GM12878 (cell line): ENCODE measurements around the gene SWT1. TPM values are rescaled to one million over a fixed set of nuclear protein-coding genes. Genes with fewer than 3 reads are reported as not detected.

Experiments
- ATAC-seq: fragments of 200-7000 bp; cut with Tn5 transposase; 3 replicates; pipeline ENCODE4 v1.9.1; 2020; ENCODE audit warnings: mild to moderate bottlenecking, moderate library complexity
- BruUV-seq: library from RNA; stranded (reverse); fragments of 400-500 nt; replicated peaks from 2 replicates; lab custom pipeline; 2021; lab: Mats Ljungman, UMichigan
- CTCF ChIA-PET: fragments of 300-600 bp; sonication (Branson Sonifier 250); formaldehyde crosslinking; extraction: SDS; loops from one replicate; lab custom pipeline; 2021; ENCODE audit warnings: inconsistent platforms; lab: Yijun Ruan, JAX
- POLR2A ChIA-PET: fragments of 350-600 bp; formaldehyde crosslinking; extraction: SDS; loops from one replicate; lab custom pipeline; 2021; ENCODE audit warnings: inconsistent platforms; lab: Charles Lee
- RAD21 ChIA-PET: fragments of 300-600 bp; sonication (Branson Sonifier 250); formaldehyde crosslinking; loops from one replicate; lab custom pipeline; 2023; ENCODE audit warnings: antibody characterized with exemption; ENCODE audit not compliant: unreplicated experiment; lab: Charles Lee
- SMC1A ChIA-PET: fragments of 300-600 bp; sonication (Branson Sonifier 250); formaldehyde crosslinking; loops from one replicate; lab custom pipeline; 2023; ENCODE audit not compliant: unreplicated experiment, uncharacterized antibody; lab: Charles Lee
- DNase-seq: peaks from one replicate; pipeline ENCODE4 v3.0.0-alpha.2; 2011; ENCODE audit warnings: low read depth, low spot score
- FAIRE-seq: peaks from 3 replicates; lab custom pipeline; 2011; peaks lifted over from hg19 to GRCh38; lab: Jason Lieb, UNC
- H2AFZ ChIP-seq: 2 replicates; pipeline ENCODE4 v1.6.0; 2011; ENCODE audit warnings: low read depth, low read length, control low read depth; ENCODE audit not compliant: control insufficient read depth
- H3K27ac ChIP-seq: 2 replicates; pipeline ENCODE4 v1.5.1; 2011; ENCODE audit warnings: control low read depth; ENCODE audit not compliant: control insufficient read depth, insufficient read depth
- H3K27me3 ChIP-seq, 2 experiments: replicated peaks in 1 of 2; 2 replicates each; pipeline versions ENCODE4 v1.6.0 to v1.6.1; 2011; ENCODE audit warnings: low read length in 1 of 2; ENCODE audit not compliant: control insufficient read depth in 2 of 2, insufficient read depth in 2 of 2
- H3K36me3 ChIP-seq, 2 experiments: 2 replicates each; pipeline ENCODE4 v1.5.1; 2011; ENCODE audit warnings: low read length in 1 of 2; ENCODE audit not compliant: control insufficient read depth in 2 of 2, insufficient read depth in 2 of 2
- H3K4me1 ChIP-seq: 2 replicates; pipeline ENCODE4 v1.6.1; 2011; ENCODE audit warnings: mild to moderate bottlenecking, low read length, moderate library complexity, mixed read lengths; ENCODE audit not compliant: control insufficient read depth, insufficient read depth
- H3K4me2 ChIP-seq: 2 replicates; pipeline ENCODE4 v1.6.0; 2011; ENCODE audit warnings: control low read depth; ENCODE audit not compliant: control insufficient read depth, insufficient read depth
- H3K4me3 ChIP-seq: fragments of 200-600 bp; sonication (generic); 2 replicates; pipeline ENCODE4 v1.5.1; 2016
- H3K79me2 ChIP-seq: 2 replicates; pipeline ENCODE4 v1.6.0; 2011; ENCODE audit warnings: low read length; ENCODE audit not compliant: control insufficient read depth, insufficient read depth
- H3K9ac ChIP-seq: 2 replicates; pipeline ENCODE4 v1.8.0; 2011; ENCODE audit warnings: low read length, control low read depth, mixed read lengths; ENCODE audit not compliant: control insufficient read depth, insufficient read depth
- H3K9me3 ChIP-seq: replicated peaks from 3 replicates; pipeline ENCODE4 v1.5.1; 2011; ENCODE audit warnings: mild to moderate bottlenecking, low read length; ENCODE audit not compliant: control insufficient read depth, insufficient read depth
- H4K20me1 ChIP-seq: 2 replicates; pipeline ENCODE4 v1.6.0; 2011; ENCODE audit not compliant: control insufficient read depth, insufficient read depth
- CHD1 ChIP-seq: IDR thresholded peaks from 2 replicates; pipeline ENCODE4 v1.6.1; 2012; ENCODE audit warnings: low read depth, low read length, improper control_type of control experiment
- MEF2A ChIP-seq: IDR thresholded peaks from 2 replicates; pipeline ENCODE4 v1.6.1; 2011; ENCODE audit warnings: low read depth, mild to moderate bottlenecking, low read length, moderate library complexity; ENCODE audit not compliant: insufficient read depth
- MLLT1 ChIP-seq: fragments of 450-650 bp; IDR thresholded peaks from 2 replicates; pipeline ENCODE4 v1.6.1; 2016; ENCODE audit warnings: mild to moderate bottlenecking
- MTA3 ChIP-seq: IDR thresholded peaks from 2 replicates; pipeline ENCODE4 v1.6.1; 2012; ENCODE audit warnings: low read length, inconsistent platforms, borderline replicate concordance
- MYB ChIP-seq: fragments of 150-350 bp; IDR thresholded peaks from 2 replicates; pipeline ENCODE4 v1.6.1; 2014; ENCODE audit warnings: mild to moderate bottlenecking, low read depth, low read length, borderline replicate concordance
- NFYA ChIP-seq: IDR thresholded peaks from 2 replicates; pipeline ENCODE4 v1.6.1; 2011; ENCODE audit warnings: low read depth, mild to moderate bottlenecking, low read length, improper control_type of control experiment, borderline replicate concordance
- SMAD1 ChIP-seq: fragments of 450-650 bp; IDR thresholded peaks from 2 replicates; pipeline ENCODE4 v1.6.1; 2018; ENCODE audit warnings: mild to moderate bottlenecking, low read depth; ENCODE audit not compliant: partially characterized antibody
- YY1 ChIP-seq: IDR thresholded peaks from 2 replicates; pipeline ENCODE4 v1.6.1; 2011; ENCODE audit warnings: low read depth, mild to moderate bottlenecking, low read length
- WGBS: methylation state at CpG from one replicate; pipeline ENCODE4 v1.1.6; 2016; ENCODE audit warnings: low lambda C conversion rate; ENCODE audit not compliant: insufficient replicate concordance, insufficient coverage; ENCODE audit errors: missing lambda C conversion rate; 5-methylcytosine and 5-hydroxymethylcytosine counted together
- in situ Hi-C: fragments of 300-500 bp; cut with MboI; formaldehyde crosslinking; loops from 9 replicates; pipeline ENCODE4 v1.14.3; 2018; ENCODE audit warnings: mixed read lengths
- intact Hi-C: fragments of 100-400 bp; cut with micrococcal nuclease; formaldehyde crosslinking; loops from one replicate; pipeline ENCODE4 v1.14.2; 2022; ENCODE audit not compliant: unreplicated experiment
- polyA plus RNA-seq, 11 experiments: library from polyadenylated mRNA; depleted of rRNA in 4 of 11; unstranded in 6 of 11; stranded (reverse) in 5 of 11; fragments of >200 nt; fragmentation: Nextera tagmentation in 4 of 11; fragmentation: Illumina TruSeq in 1 of 11; extraction: Ambion mirVana in 4 of 11; extraction: Trizol in 1 of 11; gene quantifications; 1 replicate in 1 of 11; 2 replicates in 10 of 11; pipeline versions ENCODE4 v1.2.1 to v1.2.3, GENCODE V29; 2011 to 2016; ENCODE audit warnings: inconsistent platforms in 2 of 11, missing spikeins in 2 of 11, low read depth in 1 of 11
- total RNA-seq, 4 experiments: library from RNA; depleted of rRNA in 3 of 4; stranded (reverse); fragments of >200 nt in 3 of 4; fragmentation: Illumina TruSeq in 1 of 4; extraction: Trizol in 1 of 4; gene quantifications; 2 replicates each; pipeline versions ENCODE4 v1.2.1 to v1.2.3, GENCODE V29; 2013 to 2021

The SWT1 gene
- total and polyA plus RNA-seq, 10 of the 15 experiments (the other 5 are each of a cell fraction or from before 2014, with no cell fraction given): 1.0 to 4.2 (median 2.6) TPM

GRCh38 chr1:185158800-185159199 is 1.8 kb downstream of the SWT1 start:
- DNase-seq (no peak), FAIRE-seq (no peak), ATAC-seq (no peak)
- Histone ChIP-seq H3K36me3 (no peaks in the 10 kb centered on the region), H3K4me2 (no peak overlapping the region), H3K9ac (no peak overlapping the region), H3K4me1 (peaks cover 18% of the 10 kb centered on the region; the same call in 1 of the 2 replicates), H3K9me3 (no peaks in the 10 kb centered on the region), H4K20me1 (no peaks in the 10 kb centered on the region), H3K27ac (no peak overlapping the region), H3K27me3 (no peaks in the 10 kb centered on the region), H3K79me2 (peaks cover 24% of the 10 kb centered on the region), H3K4me3 (no peak overlapping the region), H2AFZ (no peak overlapping the region)
- no TSS peak for BruUV-seq
- 95% methylated on average over 2 of the region's 2 CpGs for WGBS
- in situ Hi-C loops (no loop called here), intact Hi-C loops (loop anchor here (5.0 kb wide), 3 partner anchors 111 to 401 kb away; partner anchors contain the start of genes IVNS1ABP and RNF2)
- POLR2A ChIA-PET: interaction anchor here (0.6 to 1.8 kb wide), 12 partner anchors 9 to 1919 kb away, joined by 3 to 7 read pairs (median 4); partner anchors contain the start of gene RNF2
- TF ChIP-seq CHD1 (no peak), SMAD1 (peak; percentile 38), MTA3 (no peak), YY1 (no peak), NFYA (no peak), MLLT1 (no peak), MYB (no peak), MEF2A (no peak)
- RAD21 ChIA-PET: interaction anchor here (0.7 to 5.6 kb wide), 4 partner anchors 10 to 437 kb away, joined by 3 to 65 read pairs (median 3); no protein-coding TSS in a partner anchor
- SMC1A ChIA-PET: interaction anchor here (0.8 to 4.1 kb wide), 4 partner anchors 10 to 437 kb away, joined by 3 to 39 read pairs (median 8); partner anchors contain the start of gene RNF2
- CTCF ChIA-PET: interaction anchor here (1.0 to 9.5 kb wide), 2 partner anchors 11 to 522 kb away, joined by 3 to 121 read pairs; no protein-coding TSS in a partner anchor
